IMR-90 (cell line): ENCODE data around the gene RASL11B. TPM values are rescaled to one million over a fixed set of nuclear protein-coding genes. Genes with fewer than 3 reads are reported as not detected.
A peak's percentile ranks its signal among the peaks of the same experiment; 100 is the strongest.

Experiments
- ATAC-seq: fragments of 200-7000 bp; cut with Tn5 transposase; 2 replicates; pipeline ENCODE4 v1.9.1; 2020; ENCODE audit warnings: low read depth, mild to moderate bottlenecking, moderate library complexity
- BruUV-seq: library from RNA; stranded (reverse); fragments of 400-500 nt; replicated peaks from 2 replicates; lab custom pipeline; 2021; lab: Mats Ljungman, UMichigan
- CTCF ChIA-PET: fragments of 300-600 bp; formaldehyde crosslinking; extraction: SDS; loops from one replicate; lab custom pipeline; 2021; ENCODE audit warnings: antibody characterized with exemption; lab: Yijun Ruan, JAX
- POLR2A ChIA-PET: fragments of 300-600 bp; sonication (Branson Sonifier 250); formaldehyde crosslinking; loops from one replicate; lab custom pipeline; 2022; ENCODE audit warnings: antibody characterized with exemption; ENCODE audit not compliant: unreplicated experiment; lab: Charles Lee
- DNase-seq: peaks from one replicate; pipeline ENCODE4 v3.0.0; 2013
- H2AFZ ChIP-seq: replicated peaks from 2 replicates; pipeline ENCODE3; 2013; ENCODE audit warnings: low read length, mild to moderate bottlenecking; ENCODE audit not compliant: poor library complexity
- H2AK5ac ChIP-seq: 2 replicates; pipeline ENCODE4 v1.6.1; 2013; ENCODE audit warnings: low read depth, low read length, inconsistent platforms
- H2AK9ac ChIP-seq: replicated peaks from 2 replicates; pipeline ENCODE3; 2013; ENCODE audit warnings: mild to moderate bottlenecking, low read depth, low read length, moderate library complexity; ENCODE audit not compliant: poor library complexity
- H2BK120ac ChIP-seq: 2 replicates; pipeline ENCODE4 v1.6.1; 2013; ENCODE audit warnings: low read depth, low read length, inconsistent platforms
- H2BK15ac ChIP-seq: 3 replicates; pipeline ENCODE4 v1.6.1; 2013; ENCODE audit warnings: low read depth, low read length, inconsistent platforms
- H2BK20ac ChIP-seq: 2 replicates; pipeline ENCODE4 v1.6.1; 2013; ENCODE audit warnings: low read depth, mild to moderate bottlenecking, inconsistent platforms, low read length, moderate library complexity
- H2BK5ac ChIP-seq: 2 replicates; pipeline ENCODE4 v1.6.1; 2013; ENCODE audit warnings: mild to moderate bottlenecking, low read depth, low read length, inconsistent platforms; ENCODE audit not compliant: poor library complexity, severe bottlenecking
- H3K14ac ChIP-seq: replicated peaks from 2 replicates; pipeline ENCODE4 v1.6.1; 2013; ENCODE audit warnings: low read depth, low read length, inconsistent platforms
- H3K18ac ChIP-seq: 2 replicates; pipeline ENCODE4 v1.6.1; 2013; ENCODE audit warnings: low read depth, low read length, control low read depth
- H3K23ac ChIP-seq: 2 replicates; pipeline ENCODE4 v1.6.1; 2013; ENCODE audit warnings: low read depth, low read length, inconsistent platforms
- H3K27ac ChIP-seq: 2 replicates; pipeline ENCODE4 v1.5.1; 2013; ENCODE audit warnings: mild to moderate bottlenecking, control low read depth, low read length; ENCODE audit not compliant: insufficient read depth
- H3K27me3 ChIP-seq: 2 replicates; pipeline ENCODE4 v1.6.1; 2013; ENCODE audit warnings: low read length; ENCODE audit not compliant: control insufficient read depth, insufficient read depth
- H3K36me3 ChIP-seq: 2 replicates; pipeline ENCODE4 v1.6.1; 2013; ENCODE audit warnings: low read length, mixed read lengths; ENCODE audit not compliant: control insufficient read depth, insufficient read depth
- H3K4ac ChIP-seq: 2 replicates; pipeline ENCODE4 v1.6.1; 2013; ENCODE audit warnings: low read depth, low read length, inconsistent platforms
- H3K4me1 ChIP-seq: 2 replicates; pipeline ENCODE4 v1.6.1; 2013; ENCODE audit warnings: low read length, mixed read lengths; ENCODE audit not compliant: control insufficient read depth, insufficient read depth
- H3K4me2 ChIP-seq: 2 replicates; pipeline ENCODE4 v1.6.1; 2013; ENCODE audit warnings: low read depth, mild to moderate bottlenecking, control low read depth, low read length, moderate library complexity
- H3K4me3 ChIP-seq: 2 replicates; pipeline ENCODE4 v1.5.1; 2013; ENCODE audit warnings: low read depth, mild to moderate bottlenecking, control low read depth, low read length, moderate library complexity; ENCODE audit not compliant: insufficient read depth
- H3K56ac ChIP-seq: 2 replicates; pipeline ENCODE4 v1.6.1; 2013; ENCODE audit warnings: low read length, inconsistent platforms; ENCODE audit not compliant: insufficient read depth; ENCODE audit errors: extremely low read depth
- H3K79me1 ChIP-seq, 2 experiments: 2 replicates each; pipeline ENCODE4 v1.6.1; 2013; ENCODE audit warnings: low read length in 2 of 2, inconsistent platforms in 1 of 2, low read depth in 1 of 2
- H3K9ac ChIP-seq: 2 replicates; pipeline ENCODE4 v1.6.1; 2013; ENCODE audit warnings: low read depth, low read length, control low read depth
- H3K9me1 ChIP-seq: 2 replicates; pipeline ENCODE4 v1.6.1; 2013; ENCODE audit warnings: low read length, inconsistent platforms; ENCODE audit not compliant: insufficient read depth
- H3K9me3 ChIP-seq: 2 replicates; pipeline ENCODE4 v1.6.1; 2013; ENCODE audit warnings: low read length; ENCODE audit not compliant: control insufficient read depth, insufficient read depth
- H4K20me1 ChIP-seq: 2 replicates; pipeline ENCODE4 v1.6.1; 2013; ENCODE audit warnings: low read length, inconsistent platforms; ENCODE audit not compliant: insufficient read depth
- H4K5ac ChIP-seq: 2 replicates; pipeline ENCODE4 v1.6.1; 2013; ENCODE audit warnings: mild to moderate bottlenecking, low read depth, low read length, control low read depth
- H4K8ac ChIP-seq, 2 experiments: 2 replicates each; pipeline ENCODE4 v1.6.1; 2013; ENCODE audit warnings: low read depth in 2 of 2, low read length in 2 of 2, control low read depth in 1 of 2, inconsistent platforms in 1 of 2
- H4K91ac ChIP-seq: 2 replicates; pipeline ENCODE4 v1.6.1; 2013; ENCODE audit warnings: low read depth, low read length, inconsistent platforms; ENCODE audit not compliant: insufficient read depth
- BHLHE40 ChIP-seq: fragments of 150-350 bp; IDR thresholded peaks from 2 replicates; pipeline ENCODE4 v1.6.1; 2016; ENCODE audit warnings: mild to moderate bottlenecking, low read depth, low read length
- CEBPB ChIP-seq: IDR thresholded peaks from 2 replicates; pipeline ENCODE4 v1.6.1; 2012; ENCODE audit warnings: low read depth, low read length, improper control_type of control experiment
- CHD1 ChIP-seq: IDR thresholded peaks from 2 replicates; pipeline ENCODE4 v1.6.1; 2012; ENCODE audit warnings: low read depth, low read length, improper control_type of control experiment
- FOS ChIP-seq: fragments of 150-350 bp; IDR thresholded peaks from 2 replicates; pipeline ENCODE4 v1.6.1; 2016; ENCODE audit warnings: low read depth, low read length
- MAZ ChIP-seq: IDR thresholded peaks from 2 replicates; pipeline ENCODE4 v1.6.1; 2012; ENCODE audit warnings: low read depth, mild to moderate bottlenecking, low read length, improper control_type of control experiment, moderate library complexity, borderline replicate concordance
- NFE2L2 ChIP-seq: fragments of 150-350 bp; IDR thresholded peaks from 2 replicates; pipeline ENCODE4 v1.6.1; 2016; ENCODE audit warnings: low read depth, mild to moderate bottlenecking, low read length
- POLR2A ChIP-seq: IDR thresholded peaks from 2 replicates; pipeline ENCODE4 v1.6.1; 2012; ENCODE audit warnings: mild to moderate bottlenecking, low read depth, low read length
- RAD21 ChIP-seq: IDR thresholded peaks from 2 replicates; pipeline ENCODE4 v1.6.1; 2012; ENCODE audit warnings: low read length, improper control_type of control experiment
- RCOR1 ChIP-seq: IDR thresholded peaks from 2 replicates; pipeline ENCODE4 v1.6.1; 2012; ENCODE audit warnings: mild to moderate bottlenecking, low read length, improper control_type of control experiment; ENCODE audit not compliant: insufficient replicate concordance
- SMC3 ChIP-seq: fragments of 150-350 bp; IDR thresholded peaks from 2 replicates; pipeline ENCODE4 v1.6.1; 2016; ENCODE audit warnings: low read depth, mild to moderate bottlenecking, antibody characterized with exemption, low read length, moderate library complexity
- WGBS, 2 experiments: methylation state at CpG; one replicate each; pipeline versions ENCODE4 v1.1.5 to v1.1.7; 2013; ENCODE audit warnings: missing lambda C conversion rate in 2 of 2; ENCODE audit not compliant: insufficient read length in 1 of 2; ENCODE audit errors: extremely low coverage in 2 of 2; 5-methylcytosine and 5-hydroxymethylcytosine counted together
- dilution Hi-C: fragments of 300-500 bp; cut with HindIII; formaldehyde crosslinking; loops from one replicate; pipeline ENCODE4 v1.14.3; 2018; ENCODE audit warnings: low sequenced_read_pairs; ENCODE audit not compliant: unreplicated experiment
- in situ Hi-C: fragments of 300-500 bp; cut with MboI; formaldehyde crosslinking; loops from 3 replicates; pipeline ENCODE4 v1.14.3; 2019; ENCODE audit warnings: low sequenced_read_pairs, inconsistent platforms, mixed read lengths
- intact Hi-C: fragments of 100-400 bp; cut with micrococcal nuclease; formaldehyde crosslinking; loops from 2 replicates; pipeline ENCODE4 v1.10.0; 2022
- polyA plus RNA-seq, 3 experiments: library from polyadenylated mRNA; depleted of rRNA; stranded (reverse); fragments of >200 nt; gene quantifications; 2 replicates each; pipeline ENCODE4 v1.2.3, GENCODE V29; 2012; ENCODE audit warnings: low replicate concordance in 1 of 3
- total RNA-seq: library from RNA; depleted of rRNA; stranded (reverse); fragments of >200 nt; gene quantifications from 2 replicates; pipeline ENCODE4 v1.2.3, GENCODE V29; 2012
- TF ChIP-seq, protein P1 (sequence below): conservative IDR thresholded peaks from 2 replicates; pipeline ENCODE4 v1.5.1; 2012; ENCODE audit warnings: mild to moderate bottlenecking, low read depth, low read length, improper control_type of control experiment
- TF ChIP-seq, protein P2 (sequence below): fragments of 150-350 bp; IDR thresholded peaks from 2 replicates; pipeline ENCODE4 v1.6.1; 2016; ENCODE audit warnings: low read depth, mild to moderate bottlenecking, low read length, moderate library complexity, borderline replicate concordance
- TF ChIP-seq, protein P3 (sequence below): fragments of 150-350 bp; IDR thresholded peaks from 2 replicates; pipeline ENCODE4 v1.6.1; 2017; ENCODE audit warnings: mild to moderate bottlenecking, antibody characterized with exemption, low read length, low read depth

RASL11B gene
- total and polyA plus RNA-seq, 2 of the 4 experiments (the other 2 are of a cell fraction): 0.18 to 0.31 TPM

DNA sequence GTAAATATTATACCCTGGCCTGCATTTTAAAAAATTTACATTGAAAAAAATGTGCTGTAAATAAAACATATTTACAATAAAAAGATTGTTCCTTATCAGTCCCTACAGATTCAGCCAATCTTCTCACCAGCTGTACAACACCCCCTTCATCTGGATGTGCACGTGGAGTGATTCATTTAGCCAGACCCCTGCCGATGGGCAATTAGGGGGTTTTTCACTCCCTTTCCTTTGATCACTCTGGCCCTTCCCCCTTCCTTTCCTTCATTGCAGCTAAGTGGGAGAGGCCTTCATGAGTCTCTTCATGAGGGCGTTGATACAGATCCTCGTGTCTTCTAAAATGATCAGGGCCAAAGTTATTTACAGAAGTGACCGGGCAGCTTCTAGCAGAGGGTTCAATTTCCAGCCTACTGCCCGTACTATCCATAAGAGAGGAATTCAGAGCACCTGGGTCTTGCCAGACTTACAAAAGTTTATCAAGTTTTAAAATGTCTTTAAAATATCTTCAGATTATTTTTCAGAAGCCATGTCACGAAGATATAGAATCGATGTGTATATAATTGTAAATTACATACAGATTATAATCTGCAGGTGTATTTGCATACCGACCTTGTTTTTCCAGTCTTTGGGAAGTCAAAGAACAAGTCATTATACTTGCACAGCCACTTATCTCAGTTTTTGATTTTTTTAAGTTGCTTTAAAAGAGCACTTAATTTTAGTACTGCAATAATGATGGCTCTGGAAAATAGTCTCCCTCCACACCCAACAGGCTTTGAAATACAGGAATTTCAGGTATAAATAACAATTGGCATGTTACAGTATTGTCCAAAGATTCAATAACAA, 21.4 kb upstream of the RASL11B start:
- H3K4me3 ChIP-seq: no peak overlapping the region
- H3K4me2 ChIP-seq: no peak overlapping the region
- BruUV-seq: no TSS peak
- no peak overlapping the region for H2BK15ac ChIP-seq
- H4K20me1 ChIP-seq: no peaks in the 10 kb centered on the region
- no peak overlapping the region for H3K56ac ChIP-seq
- peak overlapping the region; percentile 9; the same call in 1 of the 2 replicates for H2BK20ac ChIP-seq
- POLR2A ChIA-PET: interaction anchor here (0.7 kb wide), 1 partner anchor 267 kb away, joined by 5 read pairs; no protein-coding TSS in a partner anchor
- intact Hi-C loops (no loop called here), in situ Hi-C loops (no loop called here), dilution Hi-C loops (no loop called here)
- peaks cover 15% of the 10 kb centered on the region for H3K9me1 ChIP-seq
- TF ChIP-seq, protein P1, sequence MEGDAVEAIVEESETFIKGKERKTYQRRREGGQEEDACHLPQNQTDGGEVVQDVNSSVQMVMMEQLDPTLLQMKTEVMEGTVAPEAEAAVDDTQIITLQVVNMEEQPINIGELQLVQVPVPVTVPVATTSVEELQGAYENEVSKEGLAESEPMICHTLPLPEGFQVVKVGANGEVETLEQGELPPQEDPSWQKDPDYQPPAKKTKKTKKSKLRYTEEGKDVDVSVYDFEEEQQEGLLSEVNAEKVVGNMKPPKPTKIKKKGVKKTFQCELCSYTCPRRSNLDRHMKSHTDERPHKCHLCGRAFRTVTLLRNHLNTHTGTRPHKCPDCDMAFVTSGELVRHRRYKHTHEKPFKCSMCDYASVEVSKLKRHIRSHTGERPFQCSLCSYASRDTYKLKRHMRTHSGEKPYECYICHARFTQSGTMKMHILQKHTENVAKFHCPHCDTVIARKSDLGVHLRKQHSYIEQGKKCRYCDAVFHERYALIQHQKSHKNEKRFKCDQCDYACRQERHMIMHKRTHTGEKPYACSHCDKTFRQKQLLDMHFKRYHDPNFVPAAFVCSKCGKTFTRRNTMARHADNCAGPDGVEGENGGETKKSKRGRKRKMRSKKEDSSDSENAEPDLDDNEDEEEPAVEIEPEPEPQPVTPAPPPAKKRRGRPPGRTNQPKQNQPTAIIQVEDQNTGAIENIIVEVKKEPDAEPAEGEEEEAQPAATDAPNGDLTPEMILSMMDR: no peak
- no peak for TF ChIP-seq RAD21
- TF ChIP-seq, protein P2, sequence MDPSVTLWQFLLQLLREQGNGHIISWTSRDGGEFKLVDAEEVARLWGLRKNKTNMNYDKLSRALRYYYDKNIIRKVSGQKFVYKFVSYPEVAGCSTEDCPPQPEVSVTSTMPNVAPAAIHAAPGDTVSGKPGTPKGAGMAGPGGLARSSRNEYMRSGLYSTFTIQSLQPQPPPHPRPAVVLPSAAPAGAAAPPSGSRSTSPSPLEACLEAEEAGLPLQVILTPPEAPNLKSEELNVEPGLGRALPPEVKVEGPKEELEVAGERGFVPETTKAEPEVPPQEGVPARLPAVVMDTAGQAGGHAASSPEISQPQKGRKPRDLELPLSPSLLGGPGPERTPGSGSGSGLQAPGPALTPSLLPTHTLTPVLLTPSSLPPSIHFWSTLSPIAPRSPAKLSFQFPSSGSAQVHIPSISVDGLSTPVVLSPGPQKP: no peak
- TF ChIP-seq MAZ: no peak
- no peak for TF ChIP-seq RCOR1
- no peak for TF ChIP-seq CEBPB
- no peak for TF ChIP-seq BHLHE40
- TF ChIP-seq FOS: no peak
- TF ChIP-seq POLR2A: no peak
- no peak for TF ChIP-seq NFE2L2
- TF ChIP-seq CHD1: no peak
- no peak for TF ChIP-seq SMC3
- TF ChIP-seq, protein P3, sequence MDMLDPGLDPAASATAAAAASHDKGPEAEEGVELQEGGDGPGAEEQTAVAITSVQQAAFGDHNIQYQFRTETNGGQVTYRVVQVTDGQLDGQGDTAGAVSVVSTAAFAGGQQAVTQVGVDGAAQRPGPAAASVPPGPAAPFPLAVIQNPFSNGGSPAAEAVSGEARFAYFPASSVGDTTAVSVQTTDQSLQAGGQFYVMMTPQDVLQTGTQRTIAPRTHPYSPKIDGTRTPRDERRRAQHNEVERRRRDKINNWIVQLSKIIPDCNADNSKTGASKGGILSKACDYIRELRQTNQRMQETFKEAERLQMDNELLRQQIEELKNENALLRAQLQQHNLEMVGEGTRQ: no peak
- no peak overlapping the region for H3K14ac ChIP-seq
- no peaks in the 10 kb centered on the region for H3K36me3 ChIP-seq
- H3K79me1 ChIP-seq: no peaks in the 10 kb centered on the region
- no peak overlapping the region for H3K9ac ChIP-seq
- DNase-seq (no peak), ATAC-seq (no peak)
- H2BK5ac ChIP-seq: no peak overlapping the region
- no peak overlapping the region for H4K5ac ChIP-seq
- H4K91ac ChIP-seq: no peak overlapping the region
- H2AK9ac ChIP-seq: no peak overlapping the region
- no peak overlapping the region for H3K23ac ChIP-seq
- no peak overlapping the region for H2AFZ ChIP-seq
- H4K8ac ChIP-seq: no peak overlapping the region; a peak in 1 of 4 replicates
- CTCF ChIA-PET: interaction anchor here (1.0 kb wide), 1 partner anchor 141 kb away, joined by 3 read pairs; no protein-coding TSS in a partner anchor
- 60% methylated on average over 2 of the region's 9 CpGs; no CpG with 5 or more reads in 1 of the 2 experiments for WGBS, 2 experiments
- no peak overlapping the region for H3K18ac ChIP-seq
- no peaks in the 10 kb centered on the region for H3K27me3 ChIP-seq
- no peak overlapping the region for H3K27ac ChIP-seq
- H3K4me1 ChIP-seq: peaks cover 23% of the 10 kb centered on the region
- H3K9me3 ChIP-seq: no peaks in the 10 kb centered on the region
- no peak overlapping the region for H2BK120ac ChIP-seq
- H2AK5ac ChIP-seq: no peak overlapping the region
- H3K4ac ChIP-seq: 0 out of 2 replicates have a peak overlapping the region, but pooled peaks have one; percentile 9
